ENCODE results near the gene GPX5.
"Not testable (repeated sequence)": the region's sequence is repeated elsewhere in the genome, so short reads cannot be mapped to it uniquely, and the experiment has no call there.

The GPX5 gene

DNA sequence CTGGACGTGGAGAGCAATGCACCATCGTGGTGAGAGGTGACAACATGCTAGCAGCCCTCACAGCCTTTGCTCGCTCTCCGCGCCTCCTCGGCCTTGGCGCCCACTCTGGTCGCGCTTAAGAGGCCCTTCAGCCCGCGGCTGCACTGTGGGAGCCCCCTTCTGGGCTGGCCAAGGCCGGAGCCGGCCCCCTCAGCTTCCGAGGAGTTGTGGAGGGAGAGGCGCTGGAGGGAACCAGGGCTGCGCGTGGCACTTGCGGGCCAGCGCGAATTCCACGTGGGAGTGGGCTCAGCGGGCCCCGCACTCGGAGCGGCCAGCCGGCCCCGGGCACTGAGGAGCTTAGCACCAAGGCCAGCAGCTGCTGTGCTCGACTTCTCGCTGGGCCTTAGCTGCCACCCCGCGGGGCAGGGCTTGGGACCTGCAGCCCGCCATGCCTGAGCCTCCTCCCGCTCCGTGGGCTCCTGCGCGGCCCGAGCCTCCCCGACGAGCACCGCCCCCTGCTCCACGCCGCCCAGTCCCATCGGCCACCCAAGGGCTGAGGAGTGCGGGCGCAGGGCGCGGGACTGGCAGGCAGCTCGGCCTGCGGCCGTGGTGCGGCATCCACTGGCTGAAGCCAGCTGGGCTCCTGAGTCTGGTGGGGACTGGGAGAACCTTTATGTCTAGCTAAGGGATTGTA lies 13.9 kb upstream of the GPX5 start:
- in situ Hi-C loops (cut with MboI; ENCODE audit: low sequenced_read_pairs) = no loop called here

DNA sequence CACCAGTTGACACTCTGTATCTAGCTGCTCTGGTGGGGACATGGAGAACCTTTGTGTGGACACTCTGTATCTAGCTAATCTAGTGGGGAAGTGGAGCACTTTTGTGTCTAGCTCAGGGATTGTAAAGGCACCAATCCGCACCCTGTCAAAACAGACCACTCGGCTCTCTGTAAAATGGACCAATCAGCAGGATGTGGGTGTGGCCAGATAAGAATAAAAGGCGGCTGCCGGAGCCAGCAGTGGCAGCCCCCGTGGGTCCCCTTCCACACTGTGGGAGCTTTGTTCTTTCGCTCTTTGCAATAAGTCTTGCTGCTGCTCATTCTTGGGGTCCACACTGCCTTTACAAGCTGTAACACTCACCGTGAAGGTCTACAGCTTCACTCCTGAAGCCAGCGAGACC lies 13.3 kb upstream of the GPX5 start:
- in situ Hi-C loops (cut with MboI; ENCODE audit: low sequenced_read_pairs) = not testable (repeated sequence)

DNA sequence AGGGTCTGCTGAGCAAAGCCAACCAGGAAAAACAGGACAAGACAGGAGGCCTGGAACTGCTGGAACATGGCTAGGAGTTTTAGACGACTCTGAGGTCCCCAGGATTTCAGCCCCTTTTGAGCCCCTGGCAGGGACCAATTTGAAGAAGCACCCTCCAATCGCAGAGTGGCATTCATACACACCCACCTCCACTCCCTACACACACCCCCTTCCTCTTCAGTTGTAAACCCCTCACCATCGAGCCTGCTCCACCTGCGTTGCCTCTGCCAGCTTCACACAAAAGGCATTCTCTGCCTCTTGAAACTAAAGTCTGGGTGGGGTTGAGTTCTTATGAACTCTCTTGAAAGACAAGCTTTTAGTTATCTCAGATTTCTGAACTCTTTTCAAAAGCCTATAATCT lies 10.0 kb upstream of the GPX5 start, which contains the start of gene GPX6:
TSS of gene GPX6 (minus strand) at position 118 of the 400 bp plus-strand sequence. CDS start at position 68, 50 bp downstream.
- in situ Hi-C loops (cut with MboI; ENCODE audit: low sequenced_read_pairs) = no loop called here

DNA sequence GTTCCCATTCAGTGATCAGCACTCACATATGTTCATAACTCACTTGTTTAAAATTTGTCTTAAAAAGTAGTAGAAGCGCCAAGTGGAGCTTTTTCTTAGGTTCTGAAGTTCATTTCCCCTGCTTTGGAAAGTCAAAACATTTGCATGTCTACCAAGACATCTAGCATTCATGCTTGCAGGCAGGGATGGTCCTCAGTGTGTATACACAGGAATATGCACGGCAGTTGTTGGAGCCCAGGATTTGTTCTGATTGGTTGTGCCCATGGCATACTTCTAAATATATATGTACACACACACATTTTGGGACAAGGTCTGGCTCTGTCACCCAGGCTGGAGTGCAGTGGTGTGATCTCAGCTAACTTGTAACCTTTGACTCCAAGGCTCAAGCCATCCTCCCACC lies 7.7 kb upstream of the GPX5 start:
- in situ Hi-C loops (cut with MboI; ENCODE audit: low sequenced_read_pairs) = no loop called here

DNA sequence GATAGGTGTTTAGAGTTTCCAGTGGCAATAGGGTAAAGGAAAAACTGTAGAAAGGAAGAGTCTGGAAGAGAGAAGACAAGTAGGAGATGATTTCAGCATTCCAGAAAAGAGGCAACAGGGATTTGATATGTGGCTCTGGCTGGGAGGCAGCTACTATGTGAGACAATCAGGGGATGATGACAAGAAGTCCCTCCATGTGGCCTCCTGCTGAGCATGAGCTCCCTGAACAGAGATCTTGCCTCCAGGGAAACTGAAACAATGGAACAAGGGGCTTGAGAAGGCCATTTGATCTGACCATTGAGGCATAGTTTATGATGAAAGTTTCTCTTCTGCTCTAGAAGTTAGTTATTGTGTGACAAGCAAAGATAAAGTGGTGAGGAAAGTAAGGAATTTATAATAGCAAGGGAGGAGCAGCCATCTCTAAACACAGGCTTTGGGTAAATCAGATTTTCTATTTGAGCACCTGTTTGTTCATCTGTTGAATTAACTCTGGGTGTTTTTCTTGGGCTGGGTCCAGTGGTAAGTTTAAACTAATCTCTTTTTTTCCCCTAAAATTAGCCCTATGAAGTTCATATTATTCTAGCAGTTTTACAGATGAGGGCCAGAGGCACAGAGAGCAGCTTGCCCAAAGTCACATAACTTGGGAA lies 3.0 kb upstream of the GPX5 start:
- in situ Hi-C loops (cut with MboI; ENCODE audit: low sequenced_read_pairs) = no loop called here

DNA sequence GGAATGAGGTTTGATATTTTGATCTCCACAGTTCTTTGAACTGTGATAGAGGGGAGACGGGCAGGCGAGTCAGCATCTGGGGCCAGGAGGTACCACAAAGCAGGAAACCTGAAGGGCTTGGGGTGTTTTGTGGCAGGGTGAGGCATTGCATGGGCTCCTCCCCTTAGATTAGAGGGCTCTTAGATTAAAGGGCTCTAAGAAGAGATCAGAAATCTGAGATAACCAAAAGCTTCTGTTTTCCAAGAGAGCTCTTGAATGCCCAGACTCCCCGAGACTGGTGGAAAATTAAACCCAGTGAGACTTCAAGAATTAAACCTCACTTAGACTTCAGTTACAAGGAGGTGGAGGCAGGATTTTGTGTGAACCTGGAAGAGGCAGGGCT lies 2.4 kb upstream of the GPX5 start:
- in situ Hi-C loops (cut with MboI; ENCODE audit: low sequenced_read_pairs) = no loop called here

DNA sequence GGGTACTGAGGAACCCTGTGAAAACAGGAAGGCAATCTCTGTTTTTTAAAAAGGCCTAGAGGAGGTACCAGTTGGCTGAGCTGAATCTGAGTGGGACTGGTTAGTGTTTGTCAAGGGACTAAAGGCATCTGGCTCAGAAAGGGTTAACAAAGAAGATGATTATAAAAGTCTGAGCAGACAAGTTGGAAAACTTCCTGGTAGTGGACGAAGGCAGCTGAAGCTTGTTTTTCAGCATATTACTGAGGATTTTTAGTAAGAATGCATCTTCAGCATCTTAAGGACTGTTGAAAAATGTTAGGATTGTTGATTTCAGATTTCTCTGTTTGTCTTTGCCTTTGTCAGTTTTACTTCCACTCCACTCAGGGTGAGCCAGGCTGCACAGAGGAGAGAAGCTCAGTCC lies 5.1 kb downstream of the GPX5 start:
- in situ Hi-C loops (cut with MboI; ENCODE audit: low sequenced_read_pairs) = no loop called here

DNA sequence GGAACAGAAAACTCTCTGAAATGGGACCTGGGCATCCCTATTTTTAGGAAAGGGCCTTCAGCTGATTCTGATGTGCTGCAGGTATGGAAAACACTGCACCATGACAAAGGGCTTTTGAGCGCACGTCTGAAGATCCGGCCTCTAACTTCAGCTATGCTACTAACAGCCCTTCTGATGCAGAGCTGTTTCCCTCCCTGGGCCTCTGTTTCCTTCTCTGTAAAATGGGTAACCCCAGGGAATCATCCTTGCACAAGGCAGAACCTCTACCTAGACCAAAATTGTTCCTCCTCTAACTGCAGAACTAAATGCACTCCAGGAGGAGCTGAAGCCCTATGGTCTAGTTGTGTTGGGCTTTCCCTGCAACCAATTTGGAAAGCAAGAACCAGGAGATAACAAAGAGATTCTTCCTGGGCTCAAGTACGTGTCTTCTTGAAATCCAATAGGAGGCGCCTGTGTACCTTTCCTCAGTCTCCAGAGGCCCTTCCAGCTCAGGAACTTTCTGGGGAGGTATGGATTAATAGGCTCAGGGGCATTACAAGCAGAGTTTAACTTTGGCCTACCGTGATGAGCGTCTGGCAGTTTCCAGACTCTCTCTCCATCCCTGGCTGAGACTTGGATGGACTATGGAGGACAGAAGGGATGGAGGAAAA lies 5.9 kb downstream of the GPX5 start:
- in situ Hi-C loops (cut with MboI; ENCODE audit: low sequenced_read_pairs) = no loop called here

DNA sequence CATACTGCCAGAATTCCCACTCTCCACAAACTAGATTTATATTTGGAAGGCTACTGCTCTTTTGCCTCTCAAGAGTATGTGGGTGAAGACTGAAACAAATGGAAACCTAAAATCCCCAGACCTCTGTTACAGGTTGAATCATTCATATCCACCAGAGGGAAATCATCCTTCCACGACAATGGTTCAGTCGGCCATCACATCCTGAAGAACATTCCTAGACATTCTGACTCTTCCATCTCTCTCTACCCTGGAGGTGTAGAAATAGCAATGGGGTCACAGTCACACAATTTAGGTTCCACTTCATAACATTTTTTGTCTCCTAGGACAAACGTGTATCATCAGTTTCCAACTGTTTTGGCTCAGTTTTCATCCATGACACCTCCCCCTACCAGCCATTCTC lies 8.6 kb downstream of the GPX5 start:
- in situ Hi-C loops (cut with MboI; ENCODE audit: low sequenced_read_pairs) = no loop called here

DNA sequence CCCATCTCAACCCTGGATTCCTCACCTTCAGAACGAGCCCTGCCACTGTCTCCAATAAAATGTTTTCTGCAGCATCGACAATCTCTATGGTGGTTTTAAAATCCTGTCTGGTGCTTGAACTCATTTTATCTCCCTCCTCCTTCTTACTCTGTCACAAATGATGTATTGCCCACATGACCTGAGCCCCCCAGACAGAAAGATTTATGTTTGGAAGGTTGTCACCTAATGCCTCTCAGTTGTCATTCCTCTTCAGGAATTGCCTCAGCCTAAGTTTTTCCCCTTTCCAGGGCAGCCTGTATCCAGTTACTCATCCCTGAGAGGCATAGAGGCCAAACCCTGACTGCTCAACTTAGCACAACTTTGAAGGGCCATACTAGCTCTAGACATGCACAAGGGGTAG lies 9.2 kb downstream of the GPX5 start:
- in situ Hi-C loops (cut with MboI; ENCODE audit: low sequenced_read_pairs) = no loop called here

DNA sequence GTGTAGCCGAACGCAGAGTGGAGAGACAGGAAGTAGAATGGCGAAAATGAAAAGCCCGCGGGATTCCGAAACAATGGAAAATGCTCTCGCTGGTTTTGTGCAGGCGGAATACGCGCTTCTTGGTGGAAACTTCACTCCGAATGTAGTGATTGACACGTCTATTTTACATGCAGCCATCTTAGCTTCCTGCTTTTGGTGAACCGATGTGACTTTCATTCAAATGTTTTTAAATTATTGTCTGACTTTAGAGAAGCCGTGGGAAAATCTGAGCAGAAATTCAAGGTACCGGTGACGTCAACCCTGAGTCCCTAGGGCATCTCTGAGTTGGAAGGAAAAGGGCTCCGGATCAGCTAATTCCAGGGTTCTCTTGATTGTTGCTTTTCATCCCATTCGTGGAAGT lies 11.4 kb downstream of the GPX5 start:
- in situ Hi-C loops (cut with MboI; ENCODE audit: low sequenced_read_pairs) = no loop called here

DNA sequence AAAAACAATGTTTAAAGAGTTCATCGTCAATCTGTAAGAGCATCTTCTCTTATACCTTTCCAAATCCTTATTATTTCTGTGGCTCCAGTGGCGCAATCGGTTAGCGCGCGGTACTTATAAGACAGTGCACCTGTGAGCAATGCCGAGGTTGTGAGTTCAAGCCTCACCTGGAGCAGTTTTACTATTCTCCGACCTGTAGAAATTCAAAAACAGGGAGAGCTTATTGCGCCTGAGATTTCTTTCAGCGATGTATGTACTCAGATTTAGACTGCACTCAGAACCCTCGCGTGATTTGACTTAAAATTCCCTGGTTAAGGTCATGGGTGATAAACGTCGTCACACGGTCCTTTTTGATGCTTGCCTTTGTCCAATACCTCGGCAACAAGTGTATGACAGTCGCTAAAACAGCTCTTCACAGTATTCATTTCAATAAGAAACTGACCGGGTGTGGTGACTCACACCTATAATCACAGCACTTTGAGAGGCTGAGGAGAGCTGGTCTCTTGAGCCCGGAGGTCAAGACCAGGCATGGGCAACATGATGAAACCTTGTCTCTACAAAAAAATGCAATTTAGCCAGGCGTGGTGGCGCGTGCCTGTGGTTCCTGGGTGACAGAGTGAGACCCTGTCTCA lies 11.9 kb downstream of the GPX5 start:
- in situ Hi-C loops (cut with MboI; ENCODE audit: low sequenced_read_pairs) = no loop called here

DNA sequence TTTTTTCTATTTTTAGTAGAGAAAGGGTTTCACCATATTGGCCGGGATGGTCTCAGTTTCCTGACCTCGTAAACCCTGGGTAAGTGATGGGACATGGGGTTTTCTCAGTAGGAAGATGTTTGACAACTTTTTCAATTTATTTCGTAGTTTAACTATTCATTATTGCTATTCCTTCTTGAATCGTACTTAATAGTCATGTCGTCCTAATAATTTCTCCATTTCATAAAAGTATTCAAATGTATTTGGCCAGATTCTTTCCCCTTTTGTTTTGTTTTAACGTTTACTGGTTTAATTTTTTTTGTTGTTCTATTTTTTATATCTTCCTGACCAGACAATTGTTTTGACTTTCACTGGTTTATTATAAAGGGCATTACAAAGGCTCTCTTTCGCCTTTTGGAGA lies 16.3 kb downstream of the GPX5 start:
- in situ Hi-C loops (cut with MboI; ENCODE audit: low sequenced_read_pairs) = no loop called here

DNA sequence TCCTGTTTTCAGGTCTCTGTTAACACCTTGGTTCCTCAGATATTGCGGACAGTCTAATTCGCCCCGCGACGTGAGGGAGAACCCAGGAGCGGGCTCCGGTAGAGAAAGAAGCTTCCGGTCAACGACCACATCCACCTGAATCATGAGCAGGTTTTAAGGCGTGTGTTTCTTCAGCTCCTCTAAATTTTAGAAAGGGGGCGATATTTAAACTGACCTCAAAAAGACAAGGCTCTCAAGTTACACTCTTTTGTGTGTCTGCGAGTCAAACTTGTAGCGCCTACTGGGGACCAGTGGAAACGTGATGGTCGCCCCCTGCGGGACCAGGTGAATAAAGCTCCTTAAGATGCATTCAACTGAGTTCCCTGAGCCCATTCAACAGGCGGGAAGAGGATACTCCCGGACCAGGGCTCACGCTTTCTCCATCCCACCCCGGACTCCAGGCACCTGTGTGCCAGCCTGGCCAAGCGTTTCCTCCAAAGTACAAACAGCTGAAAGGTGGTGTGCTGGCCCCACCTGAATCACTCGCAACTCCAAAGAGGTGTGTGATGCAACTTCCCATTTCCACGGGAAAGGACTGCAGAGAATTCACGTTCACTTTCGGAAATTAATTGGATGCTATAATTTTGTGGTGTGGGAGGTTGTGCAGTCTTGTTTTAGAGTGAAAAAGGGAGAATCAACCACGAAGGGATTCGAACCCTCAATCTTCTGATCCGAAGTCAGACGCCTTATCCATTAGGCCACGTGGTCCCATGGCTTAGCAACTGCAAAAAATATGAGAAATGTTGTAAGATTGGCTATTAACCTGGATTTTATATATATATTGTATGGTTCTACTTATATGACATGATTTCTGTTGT lies 17.0 kb downstream of the GPX5 start:
- in situ Hi-C loops (cut with MboI; ENCODE audit: low sequenced_read_pairs) = no loop called here

DNA sequence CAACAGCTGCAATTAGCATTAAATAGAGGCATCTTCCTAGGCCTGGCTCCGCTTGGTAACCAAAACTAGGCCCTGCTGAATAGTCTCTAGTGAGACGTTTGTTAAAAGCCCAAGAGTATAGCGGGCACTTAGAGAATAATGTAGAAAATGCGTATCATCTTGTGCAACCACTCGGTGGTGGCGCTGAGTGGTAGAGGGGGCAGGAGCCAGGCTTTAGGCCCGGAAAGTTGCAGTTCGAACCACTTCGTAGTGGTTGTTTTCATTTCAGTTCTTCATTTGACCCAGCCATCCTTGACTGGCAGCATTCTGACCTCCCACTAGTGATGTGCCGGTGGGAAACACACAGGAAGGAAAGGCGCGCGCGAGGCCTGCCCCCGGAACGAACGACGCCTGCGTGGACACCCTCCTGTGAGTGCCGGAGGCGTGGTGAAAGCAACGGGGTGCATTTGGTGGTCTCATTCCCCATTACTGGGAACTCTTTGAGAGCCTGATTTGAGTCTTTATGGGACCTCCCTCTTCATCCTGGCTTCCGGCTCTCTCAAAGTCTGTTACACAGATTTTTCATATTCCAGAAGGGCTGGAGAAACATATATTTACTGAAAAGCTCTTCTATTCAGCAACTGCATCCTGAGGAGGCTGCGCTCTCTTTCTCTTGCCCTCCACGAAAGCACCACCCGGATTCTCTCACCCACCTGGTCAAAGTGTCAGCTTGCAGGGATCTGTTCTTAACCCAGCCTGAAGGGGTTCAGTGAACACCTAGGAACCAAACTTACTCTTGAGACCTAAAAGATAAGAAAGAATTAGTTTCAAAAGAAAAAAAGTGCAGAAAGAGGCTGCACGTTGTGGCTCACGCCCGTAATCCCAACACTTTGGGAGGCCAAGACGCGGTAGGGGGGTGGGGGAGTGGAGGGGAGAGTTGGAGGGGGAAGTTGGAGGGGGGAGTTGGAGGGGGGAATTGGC lies 18.2 kb downstream of the GPX5 start:
- in situ Hi-C loops (cut with MboI; ENCODE audit: low sequenced_read_pairs) = no loop called here

DNA sequence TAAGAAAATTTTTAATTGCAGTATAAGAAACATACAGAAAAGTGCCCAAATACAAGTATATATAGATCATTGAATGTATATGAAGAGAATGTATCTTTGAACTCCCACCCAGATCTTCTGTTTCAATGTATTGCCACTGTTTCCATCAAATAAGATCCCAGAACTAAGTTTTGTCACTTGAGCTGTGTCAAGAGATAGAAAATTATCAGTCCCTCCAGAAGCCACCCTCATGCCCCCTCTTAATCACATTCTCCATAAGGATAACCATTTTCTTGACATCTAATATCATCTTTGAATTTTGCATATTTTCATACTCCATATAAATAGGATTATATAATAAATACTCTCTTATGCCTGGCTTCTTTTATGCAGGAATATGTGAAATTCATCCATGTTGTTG lies 20.3 kb downstream of the GPX5 start:
- in situ Hi-C loops (cut with MboI; ENCODE audit: low sequenced_read_pairs) = no loop called here

DNA sequence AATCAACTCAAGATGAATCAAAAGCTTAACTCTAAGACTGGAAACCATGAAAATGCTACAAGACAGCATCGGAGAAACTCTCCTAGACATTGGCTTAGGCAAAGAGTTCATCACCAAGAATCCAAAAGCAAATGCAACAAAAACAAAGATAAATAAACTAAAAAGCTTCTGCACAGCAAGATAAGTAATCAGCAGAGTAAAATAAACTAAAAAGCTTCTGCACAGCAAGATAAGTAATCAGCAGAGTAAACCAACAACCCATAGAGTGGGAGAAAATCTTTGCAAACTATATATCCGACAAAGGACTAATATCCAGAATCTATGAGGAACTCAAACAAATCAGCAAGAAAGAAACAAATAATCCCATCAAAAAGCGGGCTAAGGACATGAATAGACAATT lies 21.3 kb downstream of the GPX5 start:
- in situ Hi-C loops (cut with MboI; ENCODE audit: low sequenced_read_pairs) = not testable (repeated sequence)

DNA sequence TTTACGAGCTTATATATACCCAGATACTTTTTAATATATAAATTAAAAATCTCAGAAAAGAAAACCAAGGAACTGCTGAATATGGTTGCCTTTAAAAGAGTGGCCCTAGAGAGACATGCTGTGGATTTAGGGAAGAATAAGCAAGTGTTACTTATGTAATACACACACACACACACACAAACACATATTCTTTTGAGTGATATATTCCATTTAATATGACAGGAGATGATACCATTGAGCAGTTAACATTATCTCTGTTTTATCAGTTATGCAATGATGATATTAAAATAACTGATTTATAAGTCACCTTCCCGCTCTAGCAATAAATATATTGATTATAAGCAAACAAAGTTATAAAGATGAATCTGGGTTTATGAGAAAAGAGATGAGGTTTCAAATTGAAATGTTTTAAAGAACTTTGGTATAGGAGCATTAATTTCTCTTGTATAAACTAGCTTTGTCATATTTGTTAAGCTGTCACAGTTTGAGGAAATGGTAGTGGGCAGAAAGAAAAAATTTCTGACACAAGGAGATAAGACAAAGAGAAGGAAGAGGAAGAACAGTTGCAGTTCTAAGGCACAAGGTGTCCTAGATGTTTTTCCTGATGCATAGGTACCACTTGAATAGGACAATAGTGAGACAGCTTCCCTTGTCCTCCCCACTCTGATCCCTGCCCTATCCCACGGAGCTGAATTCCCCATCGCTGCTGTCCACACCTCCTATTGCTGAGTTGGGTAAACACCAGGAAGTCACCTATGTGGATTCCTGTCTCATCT lies 26.4 kb downstream of the GPX5 start:
- in situ Hi-C loops (cut with MboI; ENCODE audit: low sequenced_read_pairs) = no loop called here

DNA sequence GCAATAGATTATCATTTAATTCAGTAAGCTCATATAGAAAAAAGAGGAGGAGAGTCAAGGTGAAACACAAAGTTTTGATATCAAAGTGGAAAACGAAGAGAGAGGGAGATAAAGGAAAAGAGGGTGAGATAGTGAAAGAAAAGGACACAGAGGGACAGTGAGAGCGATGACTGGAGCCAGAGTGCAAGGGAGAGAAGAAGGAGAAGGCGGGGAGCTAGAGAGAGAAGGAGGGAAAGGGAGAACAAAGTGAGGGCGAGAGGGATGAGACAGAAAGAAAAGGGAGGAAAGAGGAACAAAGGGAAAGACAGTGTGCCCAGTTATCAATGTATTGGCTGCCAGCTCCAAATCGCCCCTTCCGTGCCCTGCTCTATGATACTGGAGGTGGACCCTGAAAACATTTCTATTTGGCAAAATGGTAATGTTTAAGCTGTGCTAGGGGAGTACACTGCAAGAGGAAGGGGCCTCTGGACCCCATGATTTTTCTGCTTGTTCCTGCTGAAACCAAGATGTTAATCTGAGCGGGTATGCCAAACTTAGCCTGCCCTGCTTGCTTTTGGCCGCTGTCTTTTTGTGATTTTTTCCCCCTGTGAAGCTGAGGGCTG lies 27.8 kb downstream of the GPX5 start:
- in situ Hi-C loops (cut with MboI; ENCODE audit: low sequenced_read_pairs) = no loop called here
